Left hindlimb (tissue), 1 donor: Measurements from ENCODE around the gene TRPC3.
A peak's percentile ranks its signal among the peaks of the same experiment; 100 is the strongest.

Experiments used
- DNase-seq: peaks from one replicate; pipeline ENCODE4 v3.0.0-alpha.2; 2018

Gene TRPC3

GRCh38 chr4:121951521-121952110, at the start of gene TRPC3:
TSS of gene TRPC3 (minus strand) at chr4:121952060. CDS start at chr4:121951680, 380 bp downstream.
- peak; percentile 52 for DNase-seq

- DNase-seq: no peak
These were observed 49.0 kb upstream of the TRPC3 start for GRCh38 chr4:122000849-122001248.

GRCh38 chr4:121998024-121998423, 46.2 kb upstream of the TRPC3 start:
- no peak for DNase-seq

GRCh38 chr4:121995790-121996537, 44.1 kb upstream of the TRPC3 start:
- DNase-seq: no peak

GRCh38 chr4:121991968-121992367, 40.1 kb upstream of the TRPC3 start:
- no peak for DNase-seq

- no peak for DNase-seq
These were observed 38.6 kb upstream of the TRPC3 start for GRCh38 chr4:121990489-121990888.

- DNase-seq: no peak
These were observed 37.9 kb upstream of the TRPC3 start for GRCh38 chr4:121989715-121990114.

- DNase-seq: no peak
These were observed 37.1 kb upstream of the TRPC3 start for GRCh38 chr4:121988950-121989349.

GRCh38 chr4:121980643-121981042, 28.8 kb upstream of the TRPC3 start:
- DNase-seq: peak; percentile 33

GRCh38 chr4:121978172-121978516, 26.3 kb upstream of the TRPC3 start:
- DNase-seq: no peak

- no peak for DNase-seq
These were observed 25.7 kb upstream of the TRPC3 start for GRCh38 chr4:121977251-121978171.

GRCh38 chr4:121975784-121976183, 23.9 kb upstream of the TRPC3 start:
- DNase-seq: no peak

GRCh38 chr4:121973816-121974215, 22.0 kb upstream of the TRPC3 start:
- no peak for DNase-seq

- no peak for DNase-seq
These were observed 17.0 kb upstream of the TRPC3 start for GRCh38 chr4:121968859-121969258.

- DNase-seq: no peak
These were observed 13.1 kb upstream of the TRPC3 start for GRCh38 chr4:121964958-121965357.

- DNase-seq: no peak
These were observed 9.0 kb upstream of the TRPC3 start for GRCh38 chr4:121960818-121961217.

GRCh38 chr4:121958777-121959176, 6.9 kb upstream of the TRPC3 start:
- DNase-seq: no peak

GRCh38 chr4:121957266-121957665, 5.4 kb upstream of the TRPC3 start:
- no peak for DNase-seq

GRCh38 chr4:121953860-121954259, 2.0 kb upstream of the TRPC3 start:
- no peak for DNase-seq

- no peak for DNase-seq
These were observed 430 bp upstream of the TRPC3 start for GRCh38 chr4:121952290-121952689.

- peak; percentile 46 for DNase-seq
These were observed 960 bp downstream of the TRPC3 start for GRCh38 chr4:121950680-121951520.

GRCh38 chr4:121950212-121950679, 1.6 kb downstream of the TRPC3 start:
- DNase-seq: peak; percentile 88

GRCh38 chr4:121946644-121947043, 5.2 kb downstream of the TRPC3 start:
- DNase-seq: no peak
